HepG2 (cell line): Measurements from ENCODE around the gene TMEM86B. TPM values are rescaled to one million over a fixed set of nuclear protein-coding genes. Genes with fewer than 3 reads are reported as not detected.

Experiments
- CAMTA2 ChIP-seq: sonication (generic); formaldehyde crosslinking; IDR thresholded peaks from 2 replicates; pipeline ENCODE4 v1.4.0; 2020; ENCODE audit warnings: mild to moderate bottlenecking, missing genetic modification reagents, borderline replicate concordance
- FOXK2 ChIP-seq: fragments of 450-650 bp; IDR thresholded peaks from 2 replicates; pipeline ENCODE4 v1.6.1; 2016
- JUN ChIP-seq: sonication (generic); formaldehyde crosslinking; IDR thresholded peaks from 2 replicates; pipeline ENCODE4 v1.4.0; 2020; ENCODE audit warnings: mild to moderate bottlenecking, missing genetic modification reagents
- KAT7 ChIP-seq: IDR thresholded peaks from 2 replicates; pipeline ENCODE4 v1.6.1; 2018; ENCODE audit warnings: borderline replicate concordance, missing compliant biosample characterization
- NKX3-1 ChIP-seq: sonication (generic); formaldehyde crosslinking; IDR thresholded peaks from 2 replicates; pipeline ENCODE4 v1.5.0; 2020; ENCODE audit warnings: missing genetic modification reagents
- TARDBP ChIP-seq: sonication (generic); formaldehyde crosslinking; IDR thresholded peaks from 2 replicates; pipeline ENCODE4 v1.8.0; 2022; ENCODE audit warnings: mild to moderate bottlenecking, missing genetic modification reagents
- ZBTB20 ChIP-seq: sonication (generic); formaldehyde crosslinking; IDR thresholded peaks from 2 replicates; pipeline ENCODE4 v1.8.1; 2023; ENCODE audit warnings: missing genetic modification reagents, low read depth, mild to moderate bottlenecking, borderline replicate concordance
- ZBTB7A ChIP-seq: sonication (generic); formaldehyde crosslinking; IDR thresholded peaks from 2 replicates; pipeline ENCODE4 v1.8.0; 2022; ENCODE audit warnings: mild to moderate bottlenecking, missing genetic modification reagents
- ZFP90 ChIP-seq: sonication (generic); formaldehyde crosslinking; IDR thresholded peaks from 2 replicates; pipeline ENCODE4 v1.8.0; 2022; ENCODE audit warnings: missing genetic modification reagents, mild to moderate bottlenecking, inconsistent platforms, borderline replicate concordance
- ZNF317 ChIP-seq: sonication (generic); formaldehyde crosslinking; IDR thresholded peaks from 2 replicates; pipeline ENCODE4 v1.5.0; 2020; ENCODE audit warnings: mild to moderate bottlenecking, missing genetic modification reagents
- ZNF660 ChIP-seq: sonication (generic); formaldehyde crosslinking; IDR thresholded peaks from 2 replicates; pipeline ENCODE4 v1.5.1; 2020; ENCODE audit warnings: mild to moderate bottlenecking, low read depth, missing genetic modification reagents, borderline replicate concordance
- ZNF678 ChIP-seq: sonication (generic); formaldehyde crosslinking; IDR thresholded peaks from 2 replicates; pipeline ENCODE4 v1.4.0; 2020; ENCODE audit warnings: mild to moderate bottlenecking, missing genetic modification reagents
- ZNF720 ChIP-seq: sonication (generic); formaldehyde crosslinking; IDR thresholded peaks from 2 replicates; pipeline ENCODE4 v1.4.0; 2020; ENCODE audit warnings: missing genetic modification reagents
- ZNF776 ChIP-seq: sonication (generic); formaldehyde crosslinking; IDR thresholded peaks from 2 replicates; pipeline ENCODE4 v1.4.0; 2020; ENCODE audit warnings: mild to moderate bottlenecking, missing genetic modification reagents
- ZNF878 ChIP-seq: sonication (generic); formaldehyde crosslinking; IDR thresholded peaks from 2 replicates; pipeline ENCODE4 v1.8.1; 2023; ENCODE audit warnings: mild to moderate bottlenecking, missing genetic modification reagents, moderate library complexity
- ZSCAN20 ChIP-seq: sonication (generic); formaldehyde crosslinking; IDR thresholded peaks from 2 replicates; pipeline ENCODE4 v1.4.0; 2020; ENCODE audit warnings: missing genetic modification reagents, mild to moderate bottlenecking, borderline replicate concordance
- polyA plus RNA-seq, 8 experiments: library from polyadenylated mRNA; depleted of rRNA in 3 of 8; stranded (reverse) in 7 of 8; unstranded in 1 of 8; fragments of >200 nt; fragmentation: Illumina TruSeq in 4 of 8; extraction: Trizol in 4 of 8; gene quantifications; 2 replicates each; pipeline versions ENCODE4 v1.2.1 to v1.2.3, GENCODE V29; 2011 to 2016; ENCODE audit warnings: low read depth in 4 of 8, missing spikeins in 1 of 8, mixed read lengths in 1 of 8; ENCODE audit not compliant: insufficient read depth in 1 of 8
- total RNA-seq, 5 experiments: library from RNA; depleted of rRNA; stranded (reverse); fragments of >200 nt; fragmentation: Illumina TruSeq; extraction: Trizol; gene quantifications; 2 replicates each; pipeline ENCODE4 v1.2.3, GENCODE V29; 2016; ENCODE audit warnings: low read depth in 1 of 5
- TF ChIP-seq, protein P1 (sequence below): sonication (generic); formaldehyde crosslinking; IDR thresholded peaks from 2 replicates; pipeline ENCODE4 v1.4.0; 2020; ENCODE audit warnings: mild to moderate bottlenecking, missing genetic modification reagents
- TF ChIP-seq, protein P2 (sequence below): sonication (generic); formaldehyde crosslinking; IDR thresholded peaks from 2 replicates; pipeline ENCODE4 v1.4.0; 2020; ENCODE audit warnings: mild to moderate bottlenecking, missing genetic modification reagents
- TF ChIP-seq, protein P3 (sequence below): sonication (generic); formaldehyde crosslinking; IDR thresholded peaks from 2 replicates; pipeline ENCODE4 v1.8.0; 2022; ENCODE audit warnings: missing genetic modification reagents, mild to moderate bottlenecking, borderline replicate concordance
- TF ChIP-seq, protein P4 (sequence below): IDR thresholded peaks from 2 replicates; pipeline ENCODE4 v1.6.1; 2012; ENCODE audit warnings: inconsistent platforms
- TF ChIP-seq, protein P5 (sequence below): sonication (generic); formaldehyde crosslinking; IDR thresholded peaks from 2 replicates; pipeline ENCODE4 v1.5.0; 2020; ENCODE audit warnings: mild to moderate bottlenecking, missing genetic modification reagents

Gene TMEM86B
- total and polyA plus RNA-seq, 2 of the 13 experiments (the other 11 are each of a cell fraction or from before 2014, with no cell fraction given): 7.7 to 9.6 TPM

DNA sequence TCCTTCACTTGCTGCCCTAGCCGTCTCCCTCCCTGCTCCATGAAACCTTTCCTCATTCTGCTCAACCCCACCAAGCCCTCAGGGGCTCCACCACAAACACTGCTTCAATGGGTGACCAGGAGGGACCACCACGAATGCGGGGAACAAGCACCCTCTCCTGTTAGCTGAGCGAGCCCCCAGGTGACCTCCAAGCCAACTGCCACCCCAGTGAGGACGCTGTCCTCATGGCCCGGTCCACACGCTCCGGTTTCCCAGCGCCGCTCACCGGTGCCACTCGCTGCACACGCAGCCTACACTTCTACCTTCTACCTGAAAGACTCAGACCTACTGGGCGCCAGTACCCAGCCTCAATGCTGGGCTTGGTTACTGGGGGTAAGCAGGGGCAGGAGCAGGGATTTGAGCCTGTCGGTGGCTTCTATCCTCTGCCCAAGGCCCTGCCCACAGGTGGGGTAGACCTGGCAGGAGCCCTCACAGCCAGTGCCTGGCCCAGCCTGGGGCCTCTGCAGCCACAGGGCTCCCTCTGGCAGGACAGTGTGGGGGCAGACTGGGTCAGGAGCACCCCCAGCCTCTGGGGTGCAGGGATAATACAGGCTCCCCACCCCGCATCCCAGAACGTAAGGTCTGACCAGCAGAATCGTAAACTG lies 704 bp upstream of the TMEM86B start (continued):
- TF ChIP-seq, protein P1, sequence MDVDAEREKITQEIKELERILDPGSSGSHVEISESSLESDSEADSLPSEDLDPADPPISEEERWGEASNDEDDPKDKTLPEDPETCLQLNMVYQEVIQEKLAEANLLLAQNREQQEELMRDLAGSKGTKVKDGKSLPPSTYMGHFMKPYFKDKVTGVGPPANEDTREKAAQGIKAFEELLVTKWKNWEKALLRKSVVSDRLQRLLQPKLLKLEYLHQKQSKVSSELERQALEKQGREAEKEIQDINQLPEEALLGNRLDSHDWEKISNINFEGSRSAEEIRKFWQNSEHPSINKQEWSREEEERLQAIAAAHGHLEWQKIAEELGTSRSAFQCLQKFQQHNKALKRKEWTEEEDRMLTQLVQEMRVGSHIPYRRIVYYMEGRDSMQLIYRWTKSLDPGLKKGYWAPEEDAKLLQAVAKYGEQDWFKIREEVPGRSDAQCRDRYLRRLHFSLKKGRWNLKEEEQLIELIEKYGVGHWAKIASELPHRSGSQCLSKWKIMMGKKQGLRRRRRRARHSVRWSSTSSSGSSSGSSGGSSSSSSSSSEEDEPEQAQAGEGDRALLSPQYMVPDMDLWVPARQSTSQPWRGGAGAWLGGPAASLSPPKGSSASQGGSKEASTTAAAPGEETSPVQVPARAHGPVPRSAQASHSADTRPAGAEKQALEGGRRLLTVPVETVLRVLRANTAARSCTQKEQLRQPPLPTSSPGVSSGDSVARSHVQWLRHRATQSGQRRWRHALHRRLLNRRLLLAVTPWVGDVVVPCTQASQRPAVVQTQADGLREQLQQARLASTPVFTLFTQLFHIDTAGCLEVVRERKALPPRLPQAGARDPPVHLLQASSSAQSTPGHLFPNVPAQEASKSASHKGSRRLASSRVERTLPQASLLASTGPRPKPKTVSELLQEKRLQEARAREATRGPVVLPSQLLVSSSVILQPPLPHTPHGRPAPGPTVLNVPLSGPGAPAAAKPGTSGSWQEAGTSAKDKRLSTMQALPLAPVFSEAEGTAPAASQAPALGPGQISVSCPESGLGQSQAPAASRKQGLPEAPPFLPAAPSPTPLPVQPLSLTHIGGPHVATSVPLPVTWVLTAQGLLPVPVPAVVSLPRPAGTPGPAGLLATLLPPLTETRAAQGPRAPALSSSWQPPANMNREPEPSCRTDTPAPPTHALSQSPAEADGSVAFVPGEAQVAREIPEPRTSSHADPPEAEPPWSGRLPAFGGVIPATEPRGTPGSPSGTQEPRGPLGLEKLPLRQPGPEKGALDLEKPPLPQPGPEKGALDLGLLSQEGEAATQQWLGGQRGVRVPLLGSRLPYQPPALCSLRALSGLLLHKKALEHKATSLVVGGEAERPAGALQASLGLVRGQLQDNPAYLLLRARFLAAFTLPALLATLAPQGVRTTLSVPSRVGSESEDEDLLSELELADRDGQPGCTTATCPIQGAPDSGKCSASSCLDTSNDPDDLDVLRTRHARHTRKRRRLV (CRISPR knock-in tag): no peak
- TF ChIP-seq ZNF660 (no peak), ZNF878 (CRISPR knock-in tag) (no peak), ZNF678 (CRISPR knock-in tag) (no peak), ZNF317 (0 out of 2 replicates have a peak, but pooled peaks have one; percentile 27), TARDBP (no peak), KAT7 (CRISPR knock-in tag) (no peak), ZBTB7A (CRISPR knock-in tag) (0 out of 2 replicates have a peak, but pooled peaks have one; percentile 4), ZFP90 (CRISPR knock-in tag) (no peak), CAMTA2 (no peak), FOXK2 (no peak), ZNF776 (CRISPR knock-in tag) (no peak), ZBTB20 (CRISPR knock-in tag) (no peak), ZNF720 (CRISPR knock-in tag) (no peak), JUN (CRISPR knock-in tag) (no peak), NKX3-1 (CRISPR knock-in tag) (no peak), ZSCAN20 (CRISPR knock-in tag) (no peak)
- TF ChIP-seq, protein P2, sequence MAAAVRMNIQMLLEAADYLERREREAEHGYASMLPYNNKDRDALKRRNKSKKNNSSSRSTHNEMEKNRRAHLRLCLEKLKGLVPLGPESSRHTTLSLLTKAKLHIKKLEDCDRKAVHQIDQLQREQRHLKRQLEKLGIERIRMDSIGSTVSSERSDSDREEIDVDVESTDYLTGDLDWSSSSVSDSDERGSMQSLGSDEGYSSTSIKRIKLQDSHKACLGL (CRISPR knock-in tag): peak; percentile 13; the same call in 1 of the 2 replicates
- TF ChIP-seq, protein P3, sequence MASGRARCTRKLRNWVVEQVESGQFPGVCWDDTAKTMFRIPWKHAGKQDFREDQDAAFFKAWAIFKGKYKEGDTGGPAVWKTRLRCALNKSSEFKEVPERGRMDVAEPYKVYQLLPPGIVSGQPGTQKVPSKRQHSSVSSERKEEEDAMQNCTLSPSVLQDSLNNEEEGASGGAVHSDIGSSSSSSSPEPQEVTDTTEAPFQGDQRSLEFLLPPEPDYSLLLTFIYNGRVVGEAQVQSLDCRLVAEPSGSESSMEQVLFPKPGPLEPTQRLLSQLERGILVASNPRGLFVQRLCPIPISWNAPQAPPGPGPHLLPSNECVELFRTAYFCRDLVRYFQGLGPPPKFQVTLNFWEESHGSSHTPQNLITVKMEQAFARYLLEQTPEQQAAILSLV (CRISPR knock-in tag): no peak
- TF ChIP-seq, protein P4, sequence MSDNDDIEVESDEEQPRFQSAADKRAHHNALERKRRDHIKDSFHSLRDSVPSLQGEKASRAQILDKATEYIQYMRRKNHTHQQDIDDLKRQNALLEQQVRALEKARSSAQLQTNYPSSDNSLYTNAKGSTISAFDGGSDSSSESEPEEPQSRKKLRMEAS: no peak
- TF ChIP-seq, protein P5, sequence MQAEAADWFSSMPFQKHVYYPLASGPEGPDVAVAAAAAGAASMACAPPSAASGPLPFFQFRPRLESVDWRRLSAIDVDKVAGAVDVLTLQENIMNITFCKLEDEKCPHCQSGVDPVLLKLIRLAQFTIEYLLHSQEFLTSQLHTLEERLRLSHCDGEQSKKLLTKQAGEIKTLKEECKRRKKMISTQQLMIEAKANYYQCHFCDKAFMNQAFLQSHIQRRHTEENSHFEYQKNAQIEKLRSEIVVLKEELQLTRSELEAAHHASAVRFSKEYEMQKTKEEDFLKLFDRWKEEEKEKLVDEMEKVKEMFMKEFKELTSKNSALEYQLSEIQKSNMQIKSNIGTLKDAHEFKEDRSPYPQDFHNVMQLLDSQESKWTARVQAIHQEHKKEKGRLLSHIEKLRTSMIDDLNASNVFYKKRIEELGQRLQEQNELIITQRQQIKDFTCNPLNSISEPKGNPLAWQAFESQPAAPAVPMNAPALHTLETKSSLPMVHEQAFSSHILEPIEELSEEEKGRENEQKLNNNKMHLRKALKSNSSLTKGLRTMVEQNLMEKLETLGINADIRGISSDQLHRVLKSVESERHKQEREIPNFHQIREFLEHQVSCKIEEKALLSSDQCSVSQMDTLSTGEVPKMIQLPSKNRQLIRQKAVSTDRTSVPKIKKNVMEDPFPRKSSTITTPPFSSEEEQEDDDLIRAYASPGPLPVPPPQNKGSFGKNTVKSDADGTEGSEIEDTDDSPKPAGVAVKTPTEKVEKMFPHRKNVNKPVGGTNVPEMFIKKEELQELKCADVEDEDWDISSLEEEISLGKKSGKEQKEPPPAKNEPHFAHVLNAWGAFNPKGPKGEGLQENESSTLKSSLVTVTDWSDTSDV (CRISPR knock-in tag): 0 out of 2 replicates have a peak, but pooled peaks have one; percentile 40
